ENCODE measurements around the gene MYO15B.

- TF ChIP-seq CTCF (IDR thresholded peaks at IDR 0.05; ENCODE audit: low read depth, low read length, poor library complexity, severe bottlenecking) (no peak), EZH2phosphoT487 (IDR thresholded peaks at IDR 0.05; ENCODE audit: borderline replicate concordance, low read length) (no peak)
Observed at GRCh38 chr17:75566834-75567233, 20.8 kb upstream of the MYO15B start.

Data from DOHH2 (cell line).